ENCODE results near the gene RNF133. TPM values are rescaled to one million over a fixed set of nuclear protein-coding genes. Genes with fewer than 3 reads are reported as not detected.
"Not testable (repeated sequence)": the region's sequence is repeated elsewhere in the genome, so short reads cannot be mapped to it uniquely, and the experiment has no call there.

Gene RNF133
- total RNA-seq, 1 donor from 2014 or later: not detected

DNA sequence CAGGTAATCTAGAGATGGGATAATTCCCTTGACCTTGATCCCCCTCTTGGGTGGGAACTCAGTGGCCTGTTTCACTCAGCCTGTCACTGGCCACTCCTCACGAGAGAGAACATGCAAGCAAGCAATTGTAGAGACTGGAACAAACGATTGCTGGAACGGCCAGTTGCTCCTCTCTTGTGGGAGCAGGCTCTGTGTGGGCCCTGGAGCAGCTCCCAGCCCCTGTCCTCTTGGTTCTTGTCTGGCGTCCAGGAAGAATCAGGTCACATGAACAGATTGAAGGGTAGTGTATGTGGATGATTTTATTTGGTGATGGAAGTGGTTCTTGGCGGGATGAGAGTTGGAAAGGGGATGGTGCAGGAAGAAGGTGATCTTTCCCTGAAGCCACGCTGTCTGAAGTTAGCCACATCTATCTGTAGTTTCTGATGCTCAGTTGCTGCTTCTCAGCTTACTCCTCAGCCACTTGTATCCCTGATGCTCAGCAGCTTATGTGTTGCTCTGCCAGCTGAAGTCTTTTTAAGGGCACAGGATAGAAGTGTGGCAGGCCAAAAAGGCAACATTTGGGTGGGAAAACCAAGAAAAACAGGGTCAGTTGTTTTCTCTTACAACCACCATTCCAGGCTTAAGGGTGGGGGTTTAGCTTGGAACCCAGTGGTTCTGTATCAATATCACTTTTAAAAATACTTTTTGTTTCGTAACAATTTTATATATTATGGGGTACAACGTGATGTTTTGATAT lies 15.9 kb downstream of the RNF133 start:
- TF ChIP-seq, protein P1, sequence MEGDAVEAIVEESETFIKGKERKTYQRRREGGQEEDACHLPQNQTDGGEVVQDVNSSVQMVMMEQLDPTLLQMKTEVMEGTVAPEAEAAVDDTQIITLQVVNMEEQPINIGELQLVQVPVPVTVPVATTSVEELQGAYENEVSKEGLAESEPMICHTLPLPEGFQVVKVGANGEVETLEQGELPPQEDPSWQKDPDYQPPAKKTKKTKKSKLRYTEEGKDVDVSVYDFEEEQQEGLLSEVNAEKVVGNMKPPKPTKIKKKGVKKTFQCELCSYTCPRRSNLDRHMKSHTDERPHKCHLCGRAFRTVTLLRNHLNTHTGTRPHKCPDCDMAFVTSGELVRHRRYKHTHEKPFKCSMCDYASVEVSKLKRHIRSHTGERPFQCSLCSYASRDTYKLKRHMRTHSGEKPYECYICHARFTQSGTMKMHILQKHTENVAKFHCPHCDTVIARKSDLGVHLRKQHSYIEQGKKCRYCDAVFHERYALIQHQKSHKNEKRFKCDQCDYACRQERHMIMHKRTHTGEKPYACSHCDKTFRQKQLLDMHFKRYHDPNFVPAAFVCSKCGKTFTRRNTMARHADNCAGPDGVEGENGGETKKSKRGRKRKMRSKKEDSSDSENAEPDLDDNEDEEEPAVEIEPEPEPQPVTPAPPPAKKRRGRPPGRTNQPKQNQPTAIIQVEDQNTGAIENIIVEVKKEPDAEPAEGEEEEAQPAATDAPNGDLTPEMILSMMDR (IDR thresholded peaks at IDR 0.05; ENCODE audit: unreplicated experiment): no peak
- Mint-ChIP-seq H3K9me3 (ENCODE audit: low read depth) (peaks cover 14% of the 10 kb centered on the region), H3K27ac (no peak overlapping the region), H3K27me3 (no peaks in the 10 kb centered on the region), H3K4me1 (ENCODE audit: low read depth) (peaks cover 12% of the 10 kb centered on the region), H3K4me3 (ENCODE audit: low read depth) (no peak overlapping the region), H3K36me3 (ENCODE audit: insufficient read depth) (peaks cover 8% of the 10 kb centered on the region)
- DNase-seq (ENCODE audit: low spot score, unreplicated experiment): no peak

DNA sequence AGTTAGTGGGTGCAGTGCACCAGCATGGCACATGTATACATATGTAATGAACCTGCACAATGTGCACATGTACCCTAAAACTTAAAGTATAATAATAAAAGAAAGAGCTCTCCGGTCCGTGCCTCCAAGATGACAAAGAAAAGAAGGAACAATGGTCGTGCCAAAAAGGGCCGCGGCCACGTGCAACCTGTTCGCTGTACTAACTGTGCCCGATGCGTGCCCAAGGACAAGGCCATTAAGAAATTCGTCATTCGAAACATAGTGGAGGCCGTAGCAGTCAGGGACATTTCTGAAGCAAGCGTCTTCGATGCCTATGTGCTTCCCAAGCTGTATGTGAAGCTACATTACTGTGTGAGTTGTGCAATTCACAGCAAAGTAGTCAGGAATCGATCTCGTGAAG lies 17.7 kb downstream of the RNF133 start:
- not testable (repeated sequence) for H3K36me3 Mint-ChIP-seq (ENCODE audit: insufficient read depth); H3K27ac Mint-ChIP-seq; H3K27me3 Mint-ChIP-seq; DNase-seq (ENCODE audit: low spot score, unreplicated experiment); H3K4me3 Mint-ChIP-seq (ENCODE audit: low read depth)
- peaks cover 21% of the 10 kb centered on the region for H3K4me1 Mint-ChIP-seq (ENCODE audit: low read depth)
- peaks cover 16% of the 10 kb centered on the region for H3K9me3 Mint-ChIP-seq (ENCODE audit: low read depth)

DNA sequence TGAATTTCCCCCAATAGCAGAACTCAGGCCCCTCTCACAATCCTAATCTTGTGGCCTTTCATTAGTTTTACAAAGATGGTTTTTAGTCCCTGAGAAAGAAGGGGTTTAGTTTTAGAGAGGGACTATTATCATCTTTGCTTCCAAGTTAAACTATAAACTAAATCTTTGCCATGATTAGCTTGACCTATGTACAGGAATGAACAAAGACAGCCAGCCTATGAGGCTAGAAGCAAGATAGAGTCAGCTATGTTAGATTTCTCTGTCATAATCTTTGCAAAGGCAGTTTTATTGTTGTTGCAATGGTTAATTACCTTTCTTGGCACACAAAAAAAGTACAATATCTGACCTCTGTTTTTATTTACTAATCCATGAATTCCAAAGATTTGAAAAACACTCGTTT lies 19.1 kb downstream of the RNF133 start:
- Mint-ChIP-seq H3K4me3 (ENCODE audit: low read depth) (no peak overlapping the region), H3K4me1 (ENCODE audit: low read depth) (peaks cover 22% of the 10 kb centered on the region), H3K9me3 (ENCODE audit: low read depth) (peaks cover 16% of the 10 kb centered on the region), H3K27me3 (no peaks in the 10 kb centered on the region), H3K27ac (peak overlapping the region; percentile 95), H3K36me3 (ENCODE audit: insufficient read depth) (peaks cover 8% of the 10 kb centered on the region)
- TF ChIP-seq, protein P1 (IDR thresholded peaks at IDR 0.05; ENCODE audit: unreplicated experiment): no peak
- DNase-seq (ENCODE audit: low spot score, unreplicated experiment): no peak

DNA sequence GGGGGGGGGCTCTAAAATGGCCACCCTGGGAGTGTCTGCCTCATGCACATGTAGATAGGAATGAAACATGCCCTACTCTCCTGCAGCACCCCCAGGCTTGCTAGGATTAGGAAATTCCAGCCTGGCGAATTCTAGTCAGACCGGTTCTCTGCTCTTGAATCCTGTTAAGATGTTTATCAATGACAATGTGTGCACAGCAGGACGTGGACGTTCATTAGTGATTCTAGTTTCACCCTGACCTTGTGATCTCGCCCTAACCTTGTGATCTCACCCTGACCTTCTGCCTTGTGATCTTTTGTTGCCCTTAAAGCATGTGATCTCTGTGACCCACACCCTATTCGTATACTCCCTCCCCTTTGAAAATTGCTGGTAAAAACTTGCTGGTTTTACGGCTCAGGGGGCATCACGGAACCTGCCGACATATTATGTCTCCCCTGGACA lies 19.6 kb downstream of the RNF133 start:
- peak; percentile 22 for DNase-seq (ENCODE audit: low spot score, unreplicated experiment)
- H3K27me3 Mint-ChIP-seq; H3K36me3 Mint-ChIP-seq (ENCODE audit: insufficient read depth); H3K4me3 Mint-ChIP-seq (ENCODE audit: low read depth): not testable (repeated sequence)
- Mint-ChIP-seq H3K27ac (peak overlapping the region; percentile 95), H3K4me1 (ENCODE audit: low read depth) (peaks cover 19% of the 10 kb centered on the region), H3K9me3 (ENCODE audit: low read depth) (peaks cover 18% of the 10 kb centered on the region)

DNA sequence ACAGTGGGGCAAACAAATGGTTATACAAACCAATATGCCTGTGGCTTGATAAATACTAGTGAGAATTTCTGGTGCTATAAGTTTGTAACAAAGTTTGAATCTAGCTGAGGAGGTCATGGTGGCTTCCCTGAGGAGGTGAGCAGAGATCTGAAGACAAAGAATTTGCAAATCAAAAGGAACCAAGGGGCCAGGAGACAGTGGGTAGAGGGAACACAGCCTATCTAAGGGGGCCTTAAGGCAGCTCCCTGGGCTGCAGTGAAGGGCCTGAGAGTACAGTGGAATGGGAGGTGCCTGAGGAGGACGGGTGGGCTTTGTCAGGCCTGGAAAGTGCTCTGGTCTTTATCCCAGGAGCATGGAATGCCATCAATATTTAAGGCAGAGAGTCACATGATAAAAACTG lies 21.8 kb downstream of the RNF133 start:
- DNase-seq (ENCODE audit: low spot score, unreplicated experiment): no peak
- TF ChIP-seq, protein P1 (IDR thresholded peaks at IDR 0.05; ENCODE audit: unreplicated experiment): no peak
- H3K27me3 Mint-ChIP-seq: no peaks in the 10 kb centered on the region
- peaks cover 10% of the 10 kb centered on the region for H3K36me3 Mint-ChIP-seq (ENCODE audit: insufficient read depth)
- peak overlapping the region; percentile 26 for H3K27ac Mint-ChIP-seq
- no peak overlapping the region for H3K4me3 Mint-ChIP-seq (ENCODE audit: low read depth)
- peaks cover 19% of the 10 kb centered on the region for H3K9me3 Mint-ChIP-seq (ENCODE audit: low read depth)
- peaks cover 19% of the 10 kb centered on the region for H3K4me1 Mint-ChIP-seq (ENCODE audit: low read depth)

DNA sequence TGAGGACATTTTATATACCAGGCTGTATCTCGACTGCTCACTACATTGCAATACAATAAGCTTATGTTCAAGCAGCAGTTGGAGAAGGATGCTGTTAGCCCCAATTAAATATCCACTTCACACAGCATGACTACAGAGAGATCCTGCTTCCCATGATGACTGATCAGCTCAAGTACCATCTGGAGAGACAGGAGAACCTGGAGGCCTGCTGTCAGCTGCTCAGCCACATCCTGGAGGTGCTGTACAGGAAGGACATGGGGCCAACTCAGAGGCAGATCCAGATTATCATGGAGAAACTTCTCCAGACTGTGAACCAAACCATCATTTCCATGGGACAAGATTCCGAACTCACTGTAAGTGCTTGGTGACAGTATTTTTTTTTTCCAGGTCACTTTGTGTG lies 22.5 kb downstream of the RNF133 start:
- DNase-seq (ENCODE audit: low spot score, unreplicated experiment): no peak
- peaks cover 22% of the 10 kb centered on the region for H3K4me1 Mint-ChIP-seq (ENCODE audit: low read depth)
- H3K27ac Mint-ChIP-seq: peak overlapping the region; percentile 31
- TF ChIP-seq, protein P1 (IDR thresholded peaks at IDR 0.05; ENCODE audit: unreplicated experiment): no peak
- no peak overlapping the region for H3K4me3 Mint-ChIP-seq (ENCODE audit: low read depth)
- peaks cover 10% of the 10 kb centered on the region for H3K36me3 Mint-ChIP-seq (ENCODE audit: insufficient read depth)
- no peaks in the 10 kb centered on the region for H3K27me3 Mint-ChIP-seq
- H3K9me3 Mint-ChIP-seq (ENCODE audit: low read depth): peaks cover 19% of the 10 kb centered on the region

Measured in progenitor cell of endocrine pancreas (in vitro differentiated cells).